T1000 (cell line): ENCODE data around the gene WDFY3.
"Not testable (repeated sequence)": the region's sequence is repeated elsewhere in the genome, so short reads cannot be mapped to it uniquely, and the experiment has no call there.

Source experiments
- DNase-seq: peaks from one replicate; lab custom pipeline; 2025; ENCODE audit warnings: mixed read lengths; lab: John Stamatoyannopoulos, UW

The WDFY3 gene

DNA sequence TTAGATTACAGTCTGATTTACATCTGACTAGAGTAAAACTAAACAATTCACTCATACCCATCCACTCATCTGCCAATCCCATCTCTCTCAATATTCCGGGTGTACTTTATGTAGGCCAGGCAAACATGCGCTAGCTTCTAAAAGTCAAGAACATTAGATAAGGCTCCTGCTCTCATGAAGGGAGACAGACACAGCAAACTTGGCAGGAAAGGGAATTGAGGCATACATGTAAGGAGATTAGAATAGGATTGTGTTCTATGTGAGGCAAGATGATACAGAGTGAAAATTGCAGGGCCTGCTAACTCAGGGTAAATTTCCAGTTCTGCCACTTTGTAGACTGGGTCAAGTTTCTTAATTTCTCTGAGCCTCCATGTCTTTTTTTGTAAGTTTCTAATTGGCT is 247.8 kb downstream of the WDFY3 start:
- no peak for DNase-seq

GRCh38 chr4:84710548-84710947 is 255.9 kb downstream of the WDFY3 start:
- DNase-seq, result no peak

DNA sequence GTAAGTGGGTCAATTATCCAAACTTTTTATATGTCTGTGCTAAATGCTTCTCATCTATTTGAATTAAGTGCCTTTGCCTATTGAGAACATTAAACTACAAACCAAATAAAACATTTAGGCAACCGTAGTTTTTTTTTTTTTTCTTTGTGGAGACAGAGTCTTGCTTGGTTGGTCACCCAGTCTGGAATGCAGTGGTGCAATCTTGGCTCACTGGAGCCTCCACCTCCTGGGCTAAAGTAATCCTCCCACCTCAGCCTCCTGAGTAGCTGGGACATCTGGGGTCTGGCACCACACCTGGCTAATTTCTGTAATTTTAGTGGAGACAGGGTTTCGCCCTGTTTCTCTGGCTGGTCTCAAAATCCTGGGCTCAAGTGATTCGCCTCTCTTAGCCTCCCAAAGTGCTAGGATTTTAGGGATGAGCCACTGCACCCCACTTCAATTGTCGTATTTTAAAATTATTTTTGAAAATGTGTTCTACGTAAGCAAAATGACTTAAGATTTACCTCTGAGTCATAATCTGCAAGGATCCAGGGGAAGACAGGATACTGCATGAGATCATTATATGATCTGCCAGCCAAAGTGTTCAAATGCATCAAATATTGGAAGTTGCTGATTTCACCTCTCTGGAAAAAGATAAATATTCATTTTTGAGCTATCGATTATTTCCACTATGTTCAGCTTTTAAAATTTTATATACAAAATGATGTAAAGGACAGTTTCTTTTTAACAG is 257.9 kb downstream of the WDFY3 start:
- DNase-seq, result no peak

DNA sequence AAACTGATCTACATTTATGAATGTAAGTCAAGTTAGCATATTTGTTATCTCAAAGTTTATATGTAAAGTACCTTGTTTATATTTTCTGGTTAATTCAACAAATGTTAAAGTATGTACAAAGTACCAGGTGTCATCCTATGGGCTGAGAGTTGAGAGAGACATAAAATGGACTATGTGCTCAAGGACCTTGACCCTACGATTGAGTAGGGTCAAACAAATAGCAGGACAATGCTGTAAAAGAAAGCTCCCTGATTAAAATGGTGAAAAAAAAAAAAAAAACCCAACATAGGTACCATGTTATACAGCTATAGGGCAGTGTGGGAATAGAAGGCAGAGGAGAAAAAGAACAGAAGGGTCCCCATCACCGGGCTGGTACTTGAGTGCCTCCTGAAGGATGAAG is 260.2 kb downstream of the WDFY3 start:
- no peak for DNase-seq

- no peak for DNase-seq
These were observed 267.4 kb downstream of the WDFY3 start for GRCh38 chr4:84699001-84699671.

DNA sequence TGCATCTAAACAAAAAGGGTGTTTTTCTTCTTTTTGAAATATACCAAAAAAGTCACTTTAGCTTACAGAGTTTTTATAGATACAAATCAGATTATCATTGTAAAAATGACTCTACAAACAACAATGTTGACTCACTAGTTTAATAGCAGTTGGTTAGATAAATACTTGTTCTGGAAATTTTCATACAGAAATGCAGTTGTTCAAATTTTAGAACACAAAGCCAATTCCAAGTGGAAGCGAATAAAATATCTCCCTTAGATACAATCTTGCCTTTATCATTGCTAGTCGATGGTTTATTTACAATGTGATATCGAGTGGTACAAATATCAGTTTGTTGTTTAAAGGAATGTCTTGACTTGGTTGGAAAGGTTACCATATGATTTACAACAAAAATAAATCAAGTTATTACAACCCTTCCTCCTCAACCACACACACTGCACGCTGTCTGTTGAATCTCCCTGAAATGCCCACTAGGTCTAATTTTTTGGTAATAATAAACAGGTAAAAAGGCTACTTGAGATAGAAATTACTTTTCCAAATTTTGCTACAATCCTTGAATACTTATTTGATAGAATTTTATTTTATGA is 268.8 kb downstream of the WDFY3 start:
- DNase-seq, result no peak

DNA sequence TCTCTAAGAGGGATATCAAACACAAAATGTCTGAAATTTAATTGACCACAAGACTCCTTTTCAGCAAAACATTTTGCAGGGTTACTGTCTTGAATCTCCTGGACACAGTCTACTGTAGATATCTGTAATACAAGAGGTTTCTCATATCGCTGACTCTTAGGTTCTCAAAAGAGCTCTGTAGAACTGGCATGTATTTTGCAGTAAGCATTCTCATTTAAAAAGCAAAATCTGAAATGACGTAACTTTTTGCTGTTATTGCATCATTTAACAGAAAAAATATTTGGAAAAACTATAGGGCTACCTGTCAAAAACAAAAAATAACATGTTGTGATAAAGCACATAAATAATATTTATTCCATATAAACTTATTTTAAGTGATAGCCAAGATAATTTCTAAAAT is 269.3 kb downstream of the WDFY3 start:
- no peak for DNase-seq

GRCh38 chr4:84691800-84692199 is 274.7 kb downstream of the WDFY3 start:
- DNase-seq, result no peak

DNA sequence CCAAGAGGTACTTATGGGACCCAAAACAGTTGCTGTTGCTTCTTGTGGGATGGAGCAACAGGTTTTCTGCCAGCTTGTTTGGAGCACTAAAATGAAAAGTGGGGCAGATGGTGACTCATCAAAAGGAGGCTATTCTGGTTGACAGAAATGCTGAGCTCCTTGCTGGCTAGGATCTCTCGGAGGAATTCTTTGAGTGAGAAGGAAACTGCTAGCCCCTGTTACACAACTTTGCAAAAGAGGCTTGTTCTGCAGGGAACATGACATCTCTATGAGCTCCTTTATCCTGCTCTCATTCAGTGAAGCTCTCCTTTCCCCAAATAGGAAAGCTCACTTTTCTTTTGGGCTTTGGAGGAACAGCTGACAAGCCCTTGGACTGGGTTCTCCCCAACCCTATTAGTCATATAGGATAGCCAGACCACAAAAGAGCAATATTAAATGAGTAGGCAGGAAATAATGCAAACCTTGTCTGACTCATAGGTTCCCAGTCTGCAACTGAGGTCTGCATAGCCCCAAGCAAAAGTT is 275.3 kb downstream of the WDFY3 start:
- DNase-seq, result peak; percentile 50

DNA sequence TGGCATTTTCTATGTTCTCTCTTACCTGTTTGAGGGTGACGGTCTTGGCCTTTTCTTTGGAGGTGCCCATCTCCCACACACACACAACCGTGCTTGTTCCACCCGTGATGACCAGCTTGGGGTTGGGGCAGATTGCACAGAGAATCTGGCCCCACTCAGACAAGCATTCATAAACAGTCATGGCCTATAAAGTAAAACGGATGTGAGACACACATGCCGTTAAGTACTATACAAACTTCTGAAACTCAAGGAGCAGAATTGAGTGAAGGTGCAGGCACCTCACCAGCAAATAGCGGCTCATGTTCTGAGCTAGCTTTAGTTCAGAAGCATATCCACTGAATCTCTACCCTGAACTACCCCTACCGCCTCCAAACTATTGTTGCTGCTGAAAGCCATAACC is 276.0 kb downstream of the WDFY3 start:
- no peak for DNase-seq

DNA sequence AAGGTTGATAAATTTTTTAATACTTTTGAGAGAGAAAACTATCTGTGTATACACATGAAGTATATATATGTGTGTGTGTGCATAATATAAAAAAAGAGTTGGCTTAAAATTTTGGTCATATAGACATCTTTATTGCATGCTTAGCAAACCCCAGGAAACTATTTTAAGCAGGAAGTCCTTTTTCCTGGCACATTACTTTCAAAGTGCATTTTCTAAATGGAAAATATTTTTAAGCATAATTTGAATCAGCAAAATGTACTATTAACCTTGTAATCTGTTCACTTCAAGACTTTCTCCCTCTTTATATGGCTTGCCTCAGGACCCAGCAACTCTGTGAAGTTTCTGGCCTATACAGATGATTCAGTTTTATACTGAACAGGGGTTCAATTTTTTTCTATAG is 277.3 kb downstream of the WDFY3 start:
- DNase-seq, result no peak

- DNase-seq, result no peak
These were observed 277.9 kb downstream of the WDFY3 start for GRCh38 chr4:84688605-84689004.

DNA sequence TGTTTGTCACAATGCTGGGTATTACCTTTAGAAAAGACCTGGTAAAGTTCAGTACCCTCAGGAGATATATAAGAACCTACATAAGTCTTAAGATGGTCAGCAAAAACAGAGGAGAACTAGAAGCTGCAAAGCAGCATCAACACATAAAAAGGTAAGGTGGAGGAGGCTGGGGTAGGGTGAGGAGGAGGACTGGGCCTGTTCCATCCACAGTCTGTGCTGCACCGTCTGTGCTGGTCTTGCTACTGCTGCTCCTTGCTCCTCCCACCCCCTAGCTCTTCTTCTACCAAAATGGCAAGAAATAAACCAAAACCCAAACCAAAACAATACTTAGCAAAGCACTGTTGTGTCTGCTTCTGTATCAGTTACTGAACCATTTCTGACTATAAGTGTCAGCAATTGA is 281.4 kb downstream of the WDFY3 start:
- DNase-seq, result no peak

GRCh38 chr4:84684361-84684760 is 282.1 kb downstream of the WDFY3 start:
- DNase-seq, result no peak

GRCh38 chr4:84683064-84683850 is 283.2 kb downstream of the WDFY3 start:
- DNase-seq, result no peak

GRCh38 chr4:84682661-84683060 is 283.8 kb downstream of the WDFY3 start:
- DNase-seq, result not testable (repeated sequence)

DNA sequence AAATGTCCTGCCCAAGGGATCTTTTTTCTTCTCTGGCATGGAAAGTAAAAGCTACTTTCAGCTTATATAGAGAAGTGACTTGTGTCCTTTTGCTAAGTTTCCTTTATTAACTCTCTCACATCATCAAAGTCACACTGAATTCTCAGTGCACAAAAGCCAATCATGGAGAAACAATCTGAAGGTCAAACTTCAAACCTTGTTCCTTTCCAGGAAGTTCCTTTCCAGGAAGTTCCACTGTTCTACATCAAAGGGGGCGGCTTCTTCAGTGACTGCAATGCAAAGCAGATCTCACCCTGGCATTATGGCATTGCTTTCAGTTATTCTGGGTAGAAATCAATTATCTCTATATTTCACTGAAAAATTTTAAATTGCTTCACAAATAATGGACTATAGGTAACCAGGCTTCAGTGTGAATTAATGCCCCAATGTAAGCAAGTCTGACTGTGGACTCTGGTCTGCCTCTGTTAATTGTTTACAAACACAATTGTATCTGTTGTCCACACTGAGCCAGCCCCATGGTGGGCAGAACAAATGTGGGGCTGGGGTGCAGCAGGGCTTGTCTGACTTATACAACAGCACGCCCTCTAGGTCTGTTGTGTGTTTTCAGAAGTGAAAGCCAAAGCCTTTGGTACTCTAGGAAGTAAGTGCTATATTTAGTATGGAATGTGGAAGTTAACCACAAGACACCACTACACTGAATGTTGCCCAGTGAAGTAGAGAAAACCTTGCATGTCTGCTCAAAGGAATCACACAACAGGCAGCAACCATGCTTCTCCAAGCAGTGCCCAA is 284.8 kb downstream of the WDFY3 start:
- no peak for DNase-seq

GRCh38 chr4:84680956-84681355 is 285.5 kb downstream of the WDFY3 start:
- DNase-seq, result no peak

- DNase-seq, result no peak
These were observed 287.3 kb downstream of the WDFY3 start for GRCh38 chr4:84678976-84679744.

- DNase-seq, result no peak
These were observed 288.5 kb downstream of the WDFY3 start for GRCh38 chr4:84677995-84678394.

DNA sequence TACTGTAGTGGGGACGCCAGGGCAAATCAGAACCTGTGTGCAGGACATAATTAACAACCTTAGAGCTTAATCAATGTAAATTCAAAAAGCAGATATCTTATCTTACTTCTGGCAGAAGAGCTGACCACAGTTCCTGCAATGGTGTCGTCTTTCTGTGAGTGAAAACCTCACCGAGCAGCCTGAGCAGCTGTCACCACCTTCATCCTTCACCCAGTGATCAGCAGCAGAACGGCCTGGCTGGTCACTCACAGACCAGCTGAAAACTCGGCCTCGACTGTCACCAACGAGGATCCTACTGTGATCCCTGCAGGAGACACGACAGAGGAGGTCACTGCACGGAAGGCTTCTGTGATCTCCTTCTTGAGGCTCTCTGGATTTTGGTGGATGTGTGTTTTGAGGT is 289.4 kb downstream of the WDFY3 start:
- no peak for DNase-seq
